WERI-Rb-1 (cell line): Measurements from ENCODE around the gene SLC7A7.
"Not testable (repeated sequence)": the region's sequence is repeated elsewhere in the genome, so short reads cannot be mapped to it uniquely, and the experiment has no call there.

Experiments
- DNase-seq: peaks from one replicate; pipeline ENCODE4 v3.0.0-alpha.2; 2020
- H3K27ac ChIP-seq: fragments of 250-450 bp; sonication (Bioruptor Pico); 2 replicates; pipeline ENCODE4 v1.5.1; 2020; ENCODE audit warnings: mild to moderate bottlenecking, moderate library complexity
- H3K27me3 ChIP-seq: fragments of 250-450 bp; sonication (Bioruptor Pico); 2 replicates; pipeline ENCODE4 v1.5.1; 2021; ENCODE audit warnings: mild to moderate bottlenecking, low read depth, moderate library complexity; ENCODE audit not compliant: insufficient read depth, severe bottlenecking
- H3K36me3 ChIP-seq: fragments of 250-450 bp; sonication (Bioruptor Pico); 2 replicates; pipeline ENCODE4 v1.5.1; 2020; ENCODE audit warnings: mild to moderate bottlenecking, moderate library complexity
- H3K4me3 ChIP-seq: 2 replicates; pipeline ENCODE4 v1.5.1; 2011; ENCODE audit warnings: low read depth, mild to moderate bottlenecking, control low read depth, low read length
- H3K9me3 ChIP-seq: fragments of 250-450 bp; sonication (Bioruptor Pico); 2 replicates; pipeline ENCODE4 v1.5.1; 2021; ENCODE audit warnings: mild to moderate bottlenecking, moderate library complexity; ENCODE audit not compliant: severe bottlenecking
- TF ChIP-seq, protein P1 (sequence below): IDR thresholded peaks from 2 replicates; pipeline ENCODE4 v1.5.1; 2011; ENCODE audit warnings: low read depth, mild to moderate bottlenecking, control low read depth, inconsistent platforms, low read length

SLC7A7 gene

DNA sequence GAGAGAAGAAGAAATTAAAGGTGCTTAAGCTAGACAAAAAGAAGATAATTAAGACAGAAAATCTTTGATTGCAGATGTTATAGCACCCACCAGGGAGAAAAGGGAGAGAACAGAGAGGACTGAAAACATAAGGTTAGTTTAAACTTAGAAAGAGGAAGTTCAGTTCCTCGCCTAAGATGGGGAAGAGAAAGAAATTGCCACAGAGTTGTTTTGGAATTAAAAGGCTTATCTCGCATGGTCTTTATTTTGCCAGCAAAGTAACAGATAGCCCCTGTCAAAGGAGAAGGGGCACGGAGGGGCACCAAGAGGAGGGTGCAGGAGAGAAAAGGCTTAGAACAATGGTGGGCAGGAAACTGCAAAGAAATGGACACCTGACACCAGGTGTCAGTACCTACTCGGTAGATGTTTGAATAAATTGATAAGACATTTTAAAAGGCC is 66.6 kb downstream of the SLC7A7 start:
- no peak overlapping the region for H3K27ac ChIP-seq

DNA sequence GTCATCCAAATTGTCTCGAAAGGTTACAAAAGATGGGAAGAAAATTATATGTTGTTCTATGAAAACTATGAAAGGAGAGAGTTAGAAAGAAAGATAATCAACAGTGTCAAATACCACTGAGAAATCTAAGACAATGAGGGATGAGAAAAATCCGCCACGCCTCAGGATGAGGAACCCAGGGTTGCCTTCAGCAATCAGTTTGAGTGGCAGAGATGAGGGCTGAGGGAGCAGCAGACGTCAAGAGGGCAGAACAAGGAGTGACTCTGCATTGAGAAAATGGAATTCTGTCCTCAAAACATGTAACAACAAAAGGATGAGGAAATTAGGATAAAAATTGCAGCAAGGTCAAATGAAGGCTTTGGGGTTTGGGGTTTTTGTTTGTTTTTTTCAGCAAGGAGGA is 67.0 kb downstream of the SLC7A7 start:
- no peak for DNase-seq
- Histone ChIP-seq H3K27ac (no peak overlapping the region), H3K36me3 (no peaks in the 10 kb centered on the region), H3K27me3 (no peaks in the 10 kb centered on the region), H3K4me3 (no peak overlapping the region), H3K9me3 (no peaks in the 10 kb centered on the region)
- TF ChIP-seq, protein P1, sequence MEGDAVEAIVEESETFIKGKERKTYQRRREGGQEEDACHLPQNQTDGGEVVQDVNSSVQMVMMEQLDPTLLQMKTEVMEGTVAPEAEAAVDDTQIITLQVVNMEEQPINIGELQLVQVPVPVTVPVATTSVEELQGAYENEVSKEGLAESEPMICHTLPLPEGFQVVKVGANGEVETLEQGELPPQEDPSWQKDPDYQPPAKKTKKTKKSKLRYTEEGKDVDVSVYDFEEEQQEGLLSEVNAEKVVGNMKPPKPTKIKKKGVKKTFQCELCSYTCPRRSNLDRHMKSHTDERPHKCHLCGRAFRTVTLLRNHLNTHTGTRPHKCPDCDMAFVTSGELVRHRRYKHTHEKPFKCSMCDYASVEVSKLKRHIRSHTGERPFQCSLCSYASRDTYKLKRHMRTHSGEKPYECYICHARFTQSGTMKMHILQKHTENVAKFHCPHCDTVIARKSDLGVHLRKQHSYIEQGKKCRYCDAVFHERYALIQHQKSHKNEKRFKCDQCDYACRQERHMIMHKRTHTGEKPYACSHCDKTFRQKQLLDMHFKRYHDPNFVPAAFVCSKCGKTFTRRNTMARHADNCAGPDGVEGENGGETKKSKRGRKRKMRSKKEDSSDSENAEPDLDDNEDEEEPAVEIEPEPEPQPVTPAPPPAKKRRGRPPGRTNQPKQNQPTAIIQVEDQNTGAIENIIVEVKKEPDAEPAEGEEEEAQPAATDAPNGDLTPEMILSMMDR, result no peak

More for the DNA sequence above, 66.6 kb downstream of the SLC7A7 start:
- Histone ChIP-seq H3K9me3 (no peaks in the 10 kb centered on the region), H3K27me3 (no peaks in the 10 kb centered on the region), H3K36me3 (no peaks in the 10 kb centered on the region), H3K4me3 (no peak overlapping the region)
- DNase-seq, result no peak
- TF ChIP-seq, protein P1, result no peak

DNA sequence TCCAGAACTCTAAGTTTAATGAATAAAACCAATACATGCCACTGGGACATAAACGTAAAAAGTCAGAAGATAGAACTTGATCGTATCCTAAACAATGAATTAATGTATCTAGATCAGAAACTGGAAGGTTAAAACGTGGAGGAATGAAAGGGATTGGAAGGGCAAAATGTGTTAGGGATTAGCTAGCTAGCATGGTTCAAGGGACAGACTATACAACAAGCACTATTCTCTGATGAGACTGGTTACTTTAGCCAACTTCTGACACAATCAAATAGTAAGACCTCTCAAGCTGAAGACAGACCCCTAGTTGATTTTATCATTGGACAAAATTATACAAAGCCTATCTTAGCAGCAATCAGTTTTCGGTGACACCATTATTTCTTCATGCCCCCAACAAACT is 67.5 kb downstream of the SLC7A7 start:
- TF ChIP-seq, protein P1, result no peak
- no peak overlapping the region for H3K27ac ChIP-seq

DNA sequence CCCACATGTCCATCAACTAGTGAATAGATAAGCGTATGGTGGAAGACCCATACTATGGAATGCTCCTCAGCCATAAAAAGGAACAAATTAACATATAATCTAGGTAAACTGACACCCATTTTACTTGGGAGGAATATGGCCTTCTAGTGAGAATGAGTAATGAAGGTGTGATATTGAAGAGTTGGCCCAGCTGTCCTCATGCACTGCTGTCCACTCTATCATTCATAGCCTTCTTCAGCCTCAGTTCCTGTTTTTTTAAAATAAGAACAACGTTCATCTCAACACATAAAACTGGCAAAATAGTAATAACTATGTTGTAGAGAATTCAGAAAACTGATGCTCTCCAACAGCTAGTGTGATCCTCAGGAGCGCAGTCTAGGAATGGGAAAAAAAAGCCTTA is 75.2 kb downstream of the SLC7A7 start:
- DNase-seq, result no peak
- H3K36me3 ChIP-seq, result no peaks in the 10 kb centered on the region
- no peak overlapping the region for H3K27ac ChIP-seq
- no peaks in the 10 kb centered on the region for H3K27me3 ChIP-seq
- H3K4me3 ChIP-seq, result no peak overlapping the region
- H3K9me3 ChIP-seq, result no peaks in the 10 kb centered on the region
- TF ChIP-seq, protein P1, result no peak

More for the DNA sequence above, 67.5 kb downstream of the SLC7A7 start:
- Histone ChIP-seq H3K27me3 (no peaks in the 10 kb centered on the region), H3K36me3 (no peaks in the 10 kb centered on the region), H3K9me3 (no peaks in the 10 kb centered on the region), H3K4me3 (no peak overlapping the region)
- DNase-seq, result no peak

DNA sequence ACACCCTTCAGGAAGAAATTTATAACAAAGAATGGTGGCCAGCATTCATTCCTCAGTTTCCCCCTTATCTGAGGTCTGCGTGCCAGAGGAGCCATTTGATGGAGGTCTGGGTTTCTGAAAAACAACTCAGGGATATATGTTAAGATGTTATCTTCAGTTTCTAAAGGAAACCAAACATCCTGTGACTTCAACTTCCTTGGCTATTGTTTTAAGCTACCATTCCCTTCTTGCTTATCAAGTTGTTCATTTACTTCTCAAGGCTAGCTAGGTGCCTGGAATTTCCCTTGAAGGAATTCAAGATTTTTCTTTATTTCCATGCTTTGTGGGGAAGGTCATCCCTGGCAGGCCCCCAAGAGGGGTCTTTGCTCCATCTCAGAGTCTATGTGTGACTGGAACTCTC is 75.8 kb downstream of the SLC7A7 start:
- Histone ChIP-seq H3K27me3 (no peaks in the 10 kb centered on the region), H3K9me3 (no peaks in the 10 kb centered on the region), H3K27ac (no peak overlapping the region), H3K4me3 (no peak overlapping the region), H3K36me3 (no peaks in the 10 kb centered on the region)
- no peak for DNase-seq
- TF ChIP-seq, protein P1, result no peak

DNA sequence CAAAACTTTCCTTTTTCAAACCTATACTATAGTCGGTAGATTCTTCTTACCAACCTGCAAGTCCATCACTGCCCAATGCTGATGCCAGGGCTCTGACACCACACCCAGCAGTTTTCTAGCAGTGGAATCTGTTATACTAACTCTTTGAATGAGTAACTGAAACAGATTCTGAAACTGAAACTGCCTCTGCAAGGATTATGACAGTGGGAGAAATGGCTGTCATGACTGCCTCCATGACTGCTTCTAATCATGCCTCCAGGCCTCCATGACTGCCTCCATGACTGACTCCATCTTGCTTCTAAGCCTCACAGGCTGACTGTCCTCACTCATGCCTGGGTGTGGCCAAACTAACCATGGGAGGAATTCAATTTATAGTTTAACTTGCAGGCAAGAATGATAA is 78.2 kb downstream of the SLC7A7 start:
- no peaks in the 10 kb centered on the region for H3K36me3 ChIP-seq
- TF ChIP-seq, protein P1, result no peak
- no peaks in the 10 kb centered on the region for H3K9me3 ChIP-seq
- no peak for DNase-seq
- H3K27me3 ChIP-seq, result no peaks in the 10 kb centered on the region
- no peak overlapping the region for H3K27ac ChIP-seq
- H3K4me3 ChIP-seq, result no peak overlapping the region

DNA sequence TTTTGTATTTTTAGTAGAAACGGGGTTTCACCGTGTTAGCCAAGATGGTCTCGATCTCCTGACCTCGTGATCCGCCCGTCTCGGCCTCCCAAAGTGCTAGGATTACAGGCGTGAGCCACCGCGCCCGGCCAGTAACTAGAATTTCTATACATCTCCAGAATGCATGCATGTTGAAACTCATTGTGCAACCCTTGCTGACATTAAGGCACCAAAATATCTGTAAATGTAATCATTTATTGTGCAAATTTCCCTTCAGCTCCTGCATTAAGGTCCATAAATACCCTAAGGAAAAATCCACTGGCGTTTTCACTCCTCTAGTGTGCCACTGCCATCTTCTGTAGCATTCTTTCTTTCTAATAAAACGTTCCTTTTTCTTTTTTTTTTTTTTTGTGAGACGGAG is 78.9 kb downstream of the SLC7A7 start:
- H3K27ac ChIP-seq, H3K36me3 ChIP-seq, DNase-seq, H3K4me3 ChIP-seq, H3K9me3 ChIP-seq, H3K27me3 ChIP-seq: not testable (repeated sequence)
